HG02763 (cell line): ENCODE measurements around the gene LEKR1.
"Not testable (repeated sequence)": the region's sequence is repeated elsewhere in the genome, so short reads cannot be mapped to it uniquely, and the experiment has no call there.

Experiments
- ATAC-seq: cut with Tn5 transposase; IDR thresholded peaks from one replicate; pipeline ENCODE4 v1.9.1; 2021; ENCODE audit warnings: mild to moderate bottlenecking, moderate library complexity; ENCODE audit not compliant: unreplicated experiment

Gene LEKR1

GRCh38 chr3:156834435-156834834, 8.3 kb downstream of the LEKR1 start:
- no peak for ATAC-seq

- no peak for ATAC-seq
Observed at GRCh38 chr3:156834962-156835535, 8.9 kb downstream of the LEKR1 start.

- no peak for ATAC-seq
Observed at GRCh38 chr3:156836701-156837100, 10.5 kb downstream of the LEKR1 start.

- ATAC-seq = no peak
Observed at GRCh38 chr3:156837115-156837514, 11.0 kb downstream of the LEKR1 start.

- no peak for ATAC-seq
Observed at GRCh38 chr3:156838035-156838434, 11.9 kb downstream of the LEKR1 start.

- ATAC-seq = no peak
Observed at GRCh38 chr3:156840826-156841689, 14.9 kb downstream of the LEKR1 start.

- ATAC-seq = no peak
Observed at GRCh38 chr3:156843071-156843808, 17.1 kb downstream of the LEKR1 start.

GRCh38 chr3:156847752-156848448, 21.7 kb downstream of the LEKR1 start:
- ATAC-seq = no peak

- ATAC-seq = peak; percentile 91
Observed at GRCh38 chr3:156859578-156859977, 33.4 kb downstream of the LEKR1 start.

- no peak for ATAC-seq
Observed at GRCh38 chr3:156860873-156861272, 34.7 kb downstream of the LEKR1 start.

- ATAC-seq = no peak
Observed at GRCh38 chr3:156862338-156862737, 36.2 kb downstream of the LEKR1 start.

- no peak for ATAC-seq
Observed at GRCh38 chr3:156865732-156866131, 39.6 kb downstream of the LEKR1 start.

- ATAC-seq = no peak
Observed at GRCh38 chr3:156867174-156867573, 41.0 kb downstream of the LEKR1 start.

GRCh38 chr3:156867920-156868319, 41.8 kb downstream of the LEKR1 start:
- no peak for ATAC-seq

GRCh38 chr3:156873906-156874305, 47.8 kb downstream of the LEKR1 start:
- ATAC-seq = no peak

GRCh38 chr3:156879491-156879890, 53.3 kb downstream of the LEKR1 start:
- ATAC-seq = not testable (repeated sequence)

GRCh38 chr3:156885761-156886160, 59.6 kb downstream of the LEKR1 start:
- ATAC-seq = no peak

GRCh38 chr3:156888176-156888575, 62.0 kb downstream of the LEKR1 start:
- ATAC-seq = no peak

- ATAC-seq = no peak
Observed at GRCh38 chr3:156888576-156888975, 62.4 kb downstream of the LEKR1 start.

- no peak for ATAC-seq
Observed at GRCh38 chr3:156892701-156893100, 66.5 kb downstream of the LEKR1 start.

- not testable (repeated sequence) for ATAC-seq
Observed at GRCh38 chr3:156895374-156895773, 69.2 kb downstream of the LEKR1 start.
